ENCODE results near the gene KLHL9.

KLHL9 gene

DNA sequence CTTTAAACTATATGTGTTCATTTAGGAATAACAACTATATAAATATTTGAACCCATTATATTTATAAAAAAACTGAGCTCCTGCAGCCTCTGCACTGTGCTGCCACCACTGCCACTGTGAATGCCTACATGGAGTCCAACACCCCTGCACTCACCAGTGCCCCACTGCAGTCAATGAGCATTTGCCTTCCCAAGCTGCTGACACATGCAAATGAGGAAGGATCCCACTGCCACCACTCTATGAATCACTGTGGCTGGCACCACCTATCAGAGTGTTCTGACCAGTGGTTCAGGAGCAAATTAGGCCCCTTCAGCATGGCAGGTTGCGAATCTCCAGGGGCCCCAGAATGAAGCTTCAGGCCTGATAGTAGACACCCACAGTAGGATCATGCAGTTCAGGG lies 39.2 kb downstream of the KLHL9 start:
- no peak for ATAC-seq
- TF ChIP-seq PPARA (CRISPR knock-in tag; IDR thresholded peaks at IDR 0.05; ENCODE audit: borderline replicate concordance) (no peak), ZFP30 (CRISPR knock-in tag; IDR thresholded peaks at IDR 0.05) (no peak), BACH2 (CRISPR knock-in tag; IDR thresholded peaks at IDR 0.05; ENCODE audit: borderline replicate concordance) (no peak), GLIS3 (CRISPR knock-in tag; IDR thresholded peaks at IDR 0.05) (no peak), CSDC2 (CRISPR knock-in tag; IDR thresholded peaks at IDR 0.05) (no peak), ZNF565 (CRISPR knock-in tag; conservative IDR thresholded peaks at IDR 0.05; ENCODE audit: low read depth) (no peak), ZC3H10 (CRISPR knock-in tag; IDR thresholded peaks at IDR 0.05) (no peak), ZFP3 (CRISPR knock-in tag; IDR thresholded peaks at IDR 0.05) (no peak)
- TF ChIP-seq, protein P1, sequence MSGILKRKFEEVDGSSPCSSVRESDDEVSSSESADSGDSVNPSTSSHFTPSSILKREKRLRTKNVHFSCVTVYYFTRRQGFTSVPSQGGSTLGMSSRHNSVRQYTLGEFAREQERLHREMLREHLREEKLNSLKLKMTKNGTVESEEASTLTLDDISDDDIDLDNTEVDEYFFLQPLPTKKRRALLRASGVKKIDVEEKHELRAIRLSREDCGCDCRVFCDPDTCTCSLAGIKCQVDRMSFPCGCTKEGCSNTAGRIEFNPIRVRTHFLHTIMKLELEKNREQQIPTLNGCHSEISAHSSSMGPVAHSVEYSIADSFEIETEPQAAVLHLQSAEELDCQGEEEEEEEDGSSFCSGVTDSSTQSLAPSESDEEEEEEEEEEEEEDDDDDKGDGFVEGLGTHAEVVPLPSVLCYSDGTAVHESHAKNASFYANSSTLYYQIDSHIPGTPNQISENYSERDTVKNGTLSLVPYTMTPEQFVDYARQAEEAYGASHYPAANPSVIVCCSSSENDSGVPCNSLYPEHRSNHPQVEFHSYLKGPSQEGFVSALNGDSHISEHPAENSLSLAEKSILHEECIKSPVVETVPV (CRISPR knock-in tag; IDR thresholded peaks at IDR 0.05) = no peak
- TF ChIP-seq, protein P2, sequence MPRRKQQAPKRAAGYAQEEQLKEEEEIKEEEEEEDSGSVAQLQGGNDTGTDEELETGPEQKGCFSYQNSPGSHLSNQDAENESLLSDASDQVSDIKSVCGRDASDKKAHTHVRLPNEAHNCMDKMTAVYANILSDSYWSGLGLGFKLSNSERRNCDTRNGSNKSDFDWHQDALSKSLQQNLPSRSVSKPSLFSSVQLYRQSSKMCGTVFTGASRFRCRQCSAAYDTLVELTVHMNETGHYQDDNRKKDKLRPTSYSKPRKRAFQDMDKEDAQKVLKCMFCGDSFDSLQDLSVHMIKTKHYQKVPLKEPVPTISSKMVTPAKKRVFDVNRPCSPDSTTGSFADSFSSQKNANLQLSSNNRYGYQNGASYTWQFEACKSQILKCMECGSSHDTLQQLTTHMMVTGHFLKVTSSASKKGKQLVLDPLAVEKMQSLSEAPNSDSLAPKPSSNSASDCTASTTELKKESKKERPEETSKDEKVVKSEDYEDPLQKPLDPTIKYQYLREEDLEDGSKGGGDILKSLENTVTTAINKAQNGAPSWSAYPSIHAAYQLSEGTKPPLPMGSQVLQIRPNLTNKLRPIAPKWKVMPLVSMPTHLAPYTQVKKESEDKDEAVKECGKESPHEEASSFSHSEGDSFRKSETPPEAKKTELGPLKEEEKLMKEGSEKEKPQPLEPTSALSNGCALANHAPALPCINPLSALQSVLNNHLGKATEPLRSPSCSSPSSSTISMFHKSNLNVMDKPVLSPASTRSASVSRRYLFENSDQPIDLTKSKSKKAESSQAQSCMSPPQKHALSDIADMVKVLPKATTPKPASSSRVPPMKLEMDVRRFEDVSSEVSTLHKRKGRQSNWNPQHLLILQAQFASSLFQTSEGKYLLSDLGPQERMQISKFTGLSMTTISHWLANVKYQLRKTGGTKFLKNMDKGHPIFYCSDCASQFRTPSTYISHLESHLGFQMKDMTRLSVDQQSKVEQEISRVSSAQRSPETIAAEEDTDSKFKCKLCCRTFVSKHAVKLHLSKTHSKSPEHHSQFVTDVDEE (CRISPR knock-in tag; IDR thresholded peaks at IDR 0.05) = no peak
- TF ChIP-seq, protein P3, sequence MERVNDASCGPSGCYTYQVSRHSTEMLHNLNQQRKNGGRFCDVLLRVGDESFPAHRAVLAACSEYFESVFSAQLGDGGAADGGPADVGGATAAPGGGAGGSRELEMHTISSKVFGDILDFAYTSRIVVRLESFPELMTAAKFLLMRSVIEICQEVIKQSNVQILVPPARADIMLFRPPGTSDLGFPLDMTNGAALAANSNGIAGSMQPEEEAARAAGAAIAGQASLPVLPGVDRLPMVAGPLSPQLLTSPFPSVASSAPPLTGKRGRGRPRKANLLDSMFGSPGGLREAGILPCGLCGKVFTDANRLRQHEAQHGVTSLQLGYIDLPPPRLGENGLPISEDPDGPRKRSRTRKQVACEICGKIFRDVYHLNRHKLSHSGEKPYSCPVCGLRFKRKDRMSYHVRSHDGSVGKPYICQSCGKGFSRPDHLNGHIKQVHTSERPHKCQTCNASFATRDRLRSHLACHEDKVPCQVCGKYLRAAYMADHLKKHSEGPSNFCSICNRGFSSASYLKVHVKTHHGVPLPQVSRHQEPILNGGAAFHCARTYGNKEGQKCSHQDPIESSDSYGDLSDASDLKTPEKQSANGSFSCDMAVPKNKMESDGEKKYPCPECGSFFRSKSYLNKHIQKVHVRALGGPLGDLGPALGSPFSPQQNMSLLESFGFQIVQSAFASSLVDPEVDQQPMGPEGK (CRISPR knock-in tag; IDR thresholded peaks at IDR 0.05; ENCODE audit: borderline replicate concordance) = no peak

DNA sequence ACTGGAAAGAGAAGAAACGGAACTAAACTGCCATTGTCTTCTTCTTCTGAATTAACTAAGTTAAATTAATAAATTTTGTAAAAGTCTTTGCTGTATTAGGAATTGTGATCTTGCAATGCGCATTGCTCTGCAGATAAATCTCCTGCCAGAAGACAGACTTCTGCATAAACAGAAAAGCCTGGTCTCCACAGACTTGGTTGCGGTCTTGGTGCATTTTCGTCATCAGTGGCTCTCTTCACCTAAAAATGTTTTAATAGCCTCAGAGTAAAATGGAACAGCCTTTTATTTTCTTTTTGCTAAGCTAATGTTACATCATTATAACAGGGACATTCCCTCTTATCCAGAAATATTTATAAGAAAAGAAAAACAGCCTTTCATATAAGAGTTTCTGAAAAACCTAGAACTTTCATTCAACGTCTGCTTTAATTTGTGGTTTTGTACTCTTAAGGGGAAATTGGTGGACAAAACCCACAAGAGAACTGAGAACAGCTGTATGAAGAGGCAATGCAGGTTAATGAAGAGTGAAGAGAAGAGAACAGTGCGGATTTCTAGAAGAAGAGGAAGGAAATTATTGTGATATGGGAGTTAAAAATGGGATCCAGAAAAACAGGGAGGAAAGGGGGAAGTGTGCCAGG lies 40.2 kb downstream of the KLHL9 start:
- no peak for ATAC-seq
- no peak for TF ChIP-seq CSDC2 (CRISPR knock-in tag; IDR thresholded peaks at IDR 0.05)
- no peak for TF ChIP-seq ARNTL (CRISPR knock-in tag; IDR thresholded peaks at IDR 0.05; ENCODE audit: borderline replicate concordance, low read depth)
- TF ChIP-seq, protein P1 (CRISPR knock-in tag; IDR thresholded peaks at IDR 0.05) = no peak
- no peak for TF ChIP-seq GLIS3 (CRISPR knock-in tag; IDR thresholded peaks at IDR 0.05)
- no peak for TF ChIP-seq ZNF8 (CRISPR knock-in tag; IDR thresholded peaks at IDR 0.05)
- TF ChIP-seq, protein P4, sequence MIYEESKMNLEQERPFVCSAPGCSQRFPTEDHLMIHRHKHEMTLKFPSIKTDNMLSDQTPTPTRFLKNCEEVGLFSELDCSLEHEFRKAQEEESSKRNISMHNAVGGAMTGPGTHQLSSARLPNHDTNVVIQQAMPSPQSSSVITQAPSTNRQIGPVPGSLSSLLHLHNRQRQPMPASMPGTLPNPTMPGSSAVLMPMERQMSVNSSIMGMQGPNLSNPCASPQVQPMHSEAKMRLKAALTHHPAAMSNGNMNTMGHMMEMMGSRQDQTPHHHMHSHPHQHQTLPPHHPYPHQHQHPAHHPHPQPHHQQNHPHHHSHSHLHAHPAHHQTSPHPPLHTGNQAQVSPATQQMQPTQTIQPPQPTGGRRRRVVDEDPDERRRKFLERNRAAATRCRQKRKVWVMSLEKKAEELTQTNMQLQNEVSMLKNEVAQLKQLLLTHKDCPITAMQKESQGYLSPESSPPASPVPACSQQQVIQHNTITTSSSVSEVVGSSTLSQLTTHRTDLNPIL (CRISPR knock-in tag; IDR thresholded peaks at IDR 0.05; ENCODE audit: low read depth) = no peak
- TF ChIP-seq ZNF565 (CRISPR knock-in tag; conservative IDR thresholded peaks at IDR 0.05; ENCODE audit: low read depth) = no peak
- TF ChIP-seq RARB (CRISPR knock-in tag; IDR thresholded peaks at IDR 0.05) = no peak

DNA sequence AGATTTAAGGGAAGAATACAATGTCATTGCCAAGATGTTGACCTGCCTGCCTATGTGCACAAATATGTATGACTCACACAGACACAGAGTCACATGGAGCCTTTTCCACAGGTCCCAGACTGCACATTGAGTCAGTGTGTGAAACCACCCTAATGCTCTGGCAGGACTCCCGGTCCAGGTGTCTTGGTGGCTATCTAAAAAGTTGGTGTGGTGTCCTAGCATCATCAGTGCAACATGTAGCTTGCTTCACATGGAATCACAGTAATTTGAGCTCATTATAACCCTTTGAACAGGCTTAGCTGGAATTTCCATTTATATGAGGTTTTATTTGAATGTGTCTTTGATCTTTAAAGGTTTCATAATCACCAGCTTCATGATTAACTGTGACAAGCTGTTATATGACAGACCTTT lies 40.8 kb downstream of the KLHL9 start:
- TF ChIP-seq, protein P2 (CRISPR knock-in tag; IDR thresholded peaks at IDR 0.05) = no peak
- TF ChIP-seq GLIS3 (CRISPR knock-in tag; IDR thresholded peaks at IDR 0.05) = no peak
- no peak for TF ChIP-seq ZNF565 (CRISPR knock-in tag; conservative IDR thresholded peaks at IDR 0.05; ENCODE audit: low read depth)
- ATAC-seq = no peak
